Stimulated activated CD4-positive, alpha-beta T cell treated with anti-CD3 and anti-CD28 coated beads, Interleukin-12 subunit alpha, Interleukin-12 subunit beta, amount 100 ng/mL, for 4 hours (primary cell): ENCODE data around the gene TBX15.

Source experiments
- DNase-seq: peaks from one replicate; pipeline ENCODE4 v3.0.0-alpha.2; 2020

Gene TBX15

DNA sequence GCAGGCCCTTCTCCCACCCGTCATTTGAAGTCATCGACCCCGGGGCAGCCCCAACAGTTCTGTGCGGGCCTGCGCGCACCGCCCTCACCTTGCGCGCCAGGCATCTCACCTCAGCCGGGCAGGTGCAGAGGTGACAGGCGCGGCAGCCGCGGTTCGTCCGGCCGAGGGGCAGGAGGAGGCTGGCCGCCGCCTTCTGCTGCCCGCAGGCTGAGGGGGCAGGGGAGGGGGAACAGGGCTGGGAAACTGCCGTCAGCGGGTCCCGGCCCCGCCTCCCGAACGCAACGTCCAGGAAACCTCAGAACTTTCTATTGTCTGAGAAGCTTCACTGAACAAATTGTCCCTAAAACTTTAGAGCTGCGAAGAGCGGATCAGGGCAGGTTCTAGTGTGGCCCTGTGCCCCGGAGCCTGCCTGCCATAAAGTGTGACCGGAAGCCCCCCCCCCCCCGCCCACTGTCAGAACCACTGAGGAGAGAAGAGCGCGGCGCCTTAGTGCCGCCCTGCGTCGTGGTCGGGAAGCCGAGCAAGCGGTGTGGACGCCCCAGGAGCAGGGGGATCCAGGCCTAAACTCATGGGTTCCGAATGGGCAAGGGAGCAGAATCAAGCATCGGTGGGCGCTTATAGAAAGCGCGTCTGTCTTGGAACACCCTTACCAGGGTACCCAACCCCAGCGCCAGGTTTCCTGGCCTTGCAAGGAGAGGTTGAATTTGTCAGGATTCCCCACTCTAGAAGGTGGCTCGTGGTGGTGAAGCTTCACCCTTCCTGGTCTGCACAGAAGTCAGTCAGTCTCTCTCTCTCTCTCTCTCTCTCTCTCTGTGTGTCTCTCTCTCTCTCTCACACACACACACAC, 13.3 kb upstream of the TBX15 start:
- DNase-seq: no peak

DNA sequence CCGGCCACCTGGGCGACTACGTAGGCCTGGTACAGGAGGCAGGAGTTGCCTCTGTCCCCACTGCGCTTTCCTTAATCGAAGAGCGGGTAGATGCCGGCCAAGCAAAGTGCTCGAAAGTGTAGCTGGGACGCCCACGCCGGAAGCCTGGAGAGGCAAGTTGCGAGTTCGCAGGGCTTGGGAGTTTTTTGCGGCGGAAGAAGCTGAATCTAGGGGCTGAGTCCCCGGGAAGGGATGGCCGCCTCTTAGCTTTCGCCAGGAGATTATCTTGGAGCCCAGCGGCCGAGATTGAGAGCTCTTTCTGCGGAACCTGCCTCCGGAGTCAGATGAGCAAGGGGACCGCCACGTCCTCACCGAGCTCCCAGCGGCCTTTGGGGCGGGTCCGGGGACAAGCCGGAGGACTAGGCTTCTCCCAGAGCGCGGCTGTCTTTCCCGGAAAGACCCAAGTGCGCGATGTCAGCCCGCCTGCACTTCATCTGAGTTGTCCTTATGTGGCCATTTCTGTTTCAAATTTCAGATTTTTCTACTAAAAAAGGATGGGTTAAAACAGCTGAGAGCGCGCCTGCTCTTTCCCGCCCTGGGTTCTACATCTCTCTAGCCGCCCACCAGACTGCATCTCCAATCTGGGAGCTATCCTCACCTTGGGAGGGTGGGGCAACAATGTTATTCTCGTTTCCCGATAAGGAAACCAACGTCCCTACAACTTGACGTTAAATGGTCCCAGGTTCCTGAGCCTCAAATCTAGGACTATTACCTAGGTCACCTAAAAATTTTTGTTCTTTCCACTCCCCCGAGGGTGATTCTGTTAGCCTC, 12.4 kb upstream of the TBX15 start:
- DNase-seq: no peak

DNA sequence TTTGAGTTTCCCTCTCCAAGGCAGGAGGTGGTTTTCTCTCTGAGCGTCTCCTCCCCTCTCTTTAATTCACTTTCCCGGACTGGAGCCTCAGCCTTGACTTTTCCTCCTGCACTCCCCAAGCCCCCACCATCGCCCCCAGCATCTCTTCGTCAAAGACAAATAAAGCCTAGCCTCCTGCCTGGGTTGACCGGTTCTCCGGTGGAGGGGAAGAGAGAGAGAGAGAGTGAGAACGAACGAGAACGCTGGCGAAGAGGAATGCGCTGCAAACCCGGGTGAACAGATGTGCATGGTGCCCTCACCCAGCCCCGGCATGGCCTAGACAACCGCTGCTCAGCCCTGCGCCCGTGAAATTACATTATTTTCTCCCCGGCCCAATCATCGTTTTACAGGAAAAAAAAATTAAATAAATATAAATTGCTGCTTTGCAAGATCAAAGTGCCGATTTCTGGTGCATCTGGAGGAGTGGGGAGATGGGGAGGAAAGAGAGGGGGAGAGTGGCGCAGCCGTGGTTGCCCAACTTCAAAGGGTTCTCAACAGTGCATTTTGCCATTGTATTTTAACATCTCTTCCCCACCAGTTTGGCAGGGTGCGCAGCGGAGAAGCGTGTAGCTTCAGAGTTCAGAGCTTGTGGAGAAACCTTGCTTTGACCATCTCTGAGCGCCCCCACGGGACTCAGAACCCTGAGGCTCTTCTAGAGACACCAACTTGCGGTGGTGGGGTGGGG, 11.4 kb upstream of the TBX15 start:
- no peak for DNase-seq

DNA sequence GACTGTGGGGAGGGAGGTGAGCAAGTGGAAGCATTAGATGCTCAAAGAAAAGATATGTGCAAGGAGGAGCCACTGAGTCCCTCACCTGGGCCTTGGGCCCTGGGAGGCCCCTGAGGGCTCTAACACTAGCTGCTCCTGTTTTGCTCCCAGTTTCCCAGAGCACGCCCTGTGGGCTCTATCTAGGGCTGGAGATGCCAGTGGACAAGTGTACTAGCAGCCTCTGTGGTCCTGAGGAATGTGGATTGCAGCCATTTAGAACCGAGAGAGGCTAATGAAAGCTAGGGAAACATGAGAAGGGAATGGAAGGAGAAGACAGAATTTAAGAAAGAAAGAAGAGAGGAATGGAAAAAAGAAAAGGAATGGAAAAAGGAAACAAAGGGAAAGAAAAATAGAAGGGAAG, 10.0 kb upstream of the TBX15 start:
- DNase-seq: no peak

DNA sequence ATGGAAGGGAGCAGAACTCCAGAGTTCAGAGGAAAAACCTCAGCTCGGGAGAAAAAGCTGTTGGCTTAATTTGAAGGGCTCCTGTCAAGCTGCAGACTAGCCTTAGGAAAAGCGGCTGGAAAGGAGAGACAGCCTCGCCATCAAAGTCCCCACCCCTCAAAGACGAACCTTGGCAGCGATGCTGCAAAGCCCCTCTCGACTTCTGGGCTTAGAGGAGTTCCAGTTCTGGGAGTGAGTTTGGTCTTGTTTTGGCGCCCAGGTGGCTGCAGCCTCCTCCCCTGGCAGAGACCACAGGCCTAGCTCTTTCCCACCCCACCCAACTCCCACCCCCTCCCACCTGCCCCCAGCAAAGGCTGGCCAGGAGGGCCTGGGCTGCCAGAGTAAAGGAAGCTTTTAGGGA, 9.1 kb upstream of the TBX15 start:
- DNase-seq: no peak

DNA sequence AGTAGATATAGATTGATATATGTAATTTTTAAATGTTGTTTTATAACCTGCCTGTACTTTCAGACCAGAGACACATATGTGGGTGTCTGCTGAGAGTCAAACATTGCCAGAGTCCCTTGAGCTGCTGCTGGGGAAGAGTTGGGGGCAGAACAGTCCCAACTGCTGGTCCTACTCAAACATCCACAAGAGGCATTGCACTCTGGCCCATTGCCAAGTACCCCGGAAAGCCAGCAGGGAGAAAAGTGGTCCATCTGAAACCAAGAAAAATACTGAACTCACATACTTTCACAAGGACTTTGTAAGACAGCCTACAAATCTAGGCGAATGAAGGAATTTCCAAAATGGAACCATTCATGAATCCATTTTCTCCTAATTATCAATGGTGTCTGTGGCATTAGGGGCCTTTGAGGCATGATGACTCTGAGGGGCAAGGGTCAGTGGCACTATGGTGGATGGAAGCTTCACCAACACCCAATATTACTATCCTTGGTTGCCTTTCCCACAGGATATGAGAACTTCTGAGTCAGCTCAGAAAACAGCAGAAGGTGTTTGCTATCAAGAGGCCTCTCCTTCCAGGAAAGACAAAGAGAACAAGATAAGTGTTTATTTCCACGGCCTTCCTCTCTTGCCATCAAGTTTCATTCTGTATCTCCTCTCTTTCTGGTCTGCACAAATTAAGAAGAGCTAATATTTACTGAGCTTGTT, 7.3 kb upstream of the TBX15 start:
- DNase-seq: no peak

DNA sequence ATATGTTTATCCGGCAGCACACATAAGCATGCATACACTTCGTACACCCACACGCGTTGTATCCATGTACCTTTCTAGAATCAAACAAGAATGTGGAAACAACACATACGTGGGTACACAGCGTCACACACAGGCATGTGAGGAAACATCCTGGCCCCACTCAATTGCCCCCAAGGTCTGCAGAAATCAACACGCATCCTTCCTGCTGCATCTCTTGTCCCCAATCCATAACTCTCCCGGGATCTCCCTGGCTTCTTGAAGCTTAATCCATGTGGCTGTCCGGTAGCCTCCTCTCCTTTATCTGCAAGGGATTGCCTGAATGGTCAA, 5.5 kb upstream of the TBX15 start:
- no peak for DNase-seq

DNA sequence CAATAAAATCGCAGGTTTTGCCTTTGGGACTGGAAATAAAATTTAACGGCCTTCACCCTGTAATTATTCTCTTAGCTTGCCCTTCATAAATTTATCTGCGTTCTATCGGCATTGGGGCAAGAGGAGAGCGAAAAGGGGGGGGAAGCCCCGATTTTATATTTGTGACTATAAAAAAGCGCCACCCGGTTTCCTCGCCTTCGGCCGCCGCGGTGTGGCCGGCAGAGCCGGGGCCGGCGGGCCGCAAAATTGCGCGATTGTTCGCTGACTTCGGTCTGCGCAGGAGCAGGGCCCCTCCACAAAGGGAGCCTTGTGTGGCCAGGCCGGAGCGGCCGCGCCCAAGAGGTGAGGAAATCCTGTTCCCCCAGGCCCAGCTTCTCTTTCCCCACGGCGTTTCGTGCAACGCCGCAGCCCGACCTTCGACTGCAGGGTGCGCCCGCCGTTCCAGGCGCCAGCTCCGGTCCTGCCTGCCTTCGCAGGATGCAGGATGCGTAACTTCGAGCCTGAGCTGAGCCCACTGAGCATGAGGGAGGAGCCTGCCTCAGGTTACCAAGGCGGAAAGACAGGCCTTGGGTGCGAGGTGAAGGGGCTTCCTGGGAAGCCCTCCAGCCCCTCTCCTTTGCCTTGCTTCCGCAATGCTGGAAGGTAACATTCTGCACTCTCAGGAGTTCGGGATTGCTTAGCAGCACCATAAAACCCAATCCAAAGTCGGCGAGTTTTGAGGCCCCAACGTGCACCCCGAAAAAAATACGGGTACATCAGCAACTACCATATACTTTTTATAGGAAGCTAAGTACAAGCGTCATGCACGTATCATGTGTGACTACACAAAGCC, 4.9 kb upstream of the TBX15 start:
- DNase-seq: no peak

DNA sequence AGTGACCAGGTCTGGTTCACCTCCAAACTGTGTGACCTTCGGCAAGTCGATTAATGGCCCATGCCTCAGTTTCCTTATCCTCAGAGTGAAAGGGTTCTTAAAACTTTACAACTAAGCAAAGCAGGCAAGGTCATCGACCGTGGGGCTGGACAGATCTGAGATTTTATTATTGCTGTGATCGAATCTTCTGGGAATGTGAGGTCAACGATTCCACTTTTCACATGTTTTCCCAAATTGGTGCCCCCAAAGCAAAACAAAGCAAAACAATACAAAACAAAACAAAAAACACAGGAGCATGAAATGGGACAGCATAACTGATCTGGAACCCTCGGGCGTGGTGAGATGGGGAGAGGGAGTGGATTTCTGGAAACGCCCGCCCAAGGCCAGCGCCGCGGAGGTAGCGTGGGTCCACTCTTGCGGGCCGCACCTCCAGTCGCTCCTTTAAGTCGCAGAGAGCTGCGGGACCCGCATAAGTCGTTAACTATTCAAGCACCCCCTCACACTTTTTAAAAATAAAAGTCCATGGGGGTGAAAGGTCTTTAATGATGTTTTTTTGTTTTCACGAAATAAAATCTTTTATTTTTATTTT, 4.2 kb upstream of the TBX15 start:
- DNase-seq: no peak

DNA sequence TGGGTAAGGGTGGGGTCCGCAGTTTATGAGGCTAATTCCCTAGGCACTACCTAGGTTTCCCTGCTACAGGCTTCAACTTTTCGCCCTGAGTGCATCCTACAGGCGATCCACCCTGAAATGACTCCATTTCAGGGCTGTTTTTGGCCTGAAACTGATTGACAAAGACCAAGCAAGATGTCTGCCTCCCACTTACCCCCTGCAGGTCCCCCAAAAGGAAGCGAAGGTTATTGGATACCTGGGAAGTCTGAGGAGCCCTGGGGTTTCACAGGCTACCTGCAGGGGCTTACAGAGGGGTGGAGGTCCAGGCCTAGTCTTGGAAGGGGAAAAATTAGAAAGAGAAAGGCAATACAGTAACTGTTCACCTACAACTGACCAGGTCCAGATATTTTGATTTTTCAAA, 3.3 kb upstream of the TBX15 start:
- no peak for DNase-seq

DNA sequence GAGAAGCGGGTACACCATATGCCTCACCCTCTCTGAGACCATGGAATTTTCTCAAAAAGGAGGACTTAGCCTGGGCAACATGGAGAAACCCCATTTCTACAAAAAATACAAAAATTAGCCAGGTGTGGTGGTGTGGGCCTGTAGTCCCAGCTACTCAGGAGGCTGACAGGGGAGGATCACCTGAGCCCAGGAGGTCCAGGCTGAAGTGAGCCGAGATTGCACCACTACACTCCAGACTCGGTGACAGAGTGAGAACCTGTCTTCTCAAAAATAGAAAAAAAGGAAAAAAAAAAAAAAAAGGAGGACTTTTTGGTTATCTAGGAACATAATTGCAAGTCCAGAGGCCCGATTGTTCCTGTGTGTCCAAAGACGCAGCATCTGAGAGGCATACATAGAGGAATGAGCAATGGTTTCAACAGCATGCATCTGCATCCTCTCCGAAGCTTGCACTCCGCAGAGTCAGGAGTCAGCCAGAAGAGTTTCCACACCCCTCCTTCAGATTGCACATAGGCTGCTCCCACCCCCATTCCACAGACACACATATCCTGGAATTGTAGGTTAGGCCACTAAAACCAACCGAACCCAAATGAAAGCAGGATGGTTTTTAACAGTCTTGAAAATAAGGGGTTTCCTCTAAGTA, 2.5 kb upstream of the TBX15 start:
- DNase-seq: no peak

DNA sequence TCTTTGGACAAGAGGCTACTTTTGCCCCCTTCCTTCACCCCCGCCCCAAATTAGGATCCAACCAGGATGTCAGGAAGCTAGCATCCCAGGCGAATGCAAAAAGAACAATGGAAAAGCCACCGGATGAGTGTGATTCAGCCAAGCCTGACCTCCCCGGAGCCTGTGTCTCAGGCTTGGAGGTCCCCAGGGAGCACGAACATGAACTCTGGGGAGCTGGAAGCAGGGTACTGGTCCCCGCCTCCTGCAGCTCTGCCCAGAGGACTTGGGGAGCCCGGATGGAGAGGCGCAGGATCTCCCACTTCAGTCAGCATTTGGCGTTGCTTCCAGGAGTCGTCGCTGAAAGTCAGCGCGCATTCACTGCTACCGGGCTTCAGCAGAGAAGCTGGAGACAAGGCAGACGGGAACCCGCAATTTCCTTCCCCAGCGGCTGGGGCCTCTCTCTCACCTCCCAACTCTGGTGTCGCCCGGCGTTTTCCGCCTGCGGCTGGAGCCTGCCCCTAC, 1.8 kb upstream of the TBX15 start:
- DNase-seq: no peak

DNA sequence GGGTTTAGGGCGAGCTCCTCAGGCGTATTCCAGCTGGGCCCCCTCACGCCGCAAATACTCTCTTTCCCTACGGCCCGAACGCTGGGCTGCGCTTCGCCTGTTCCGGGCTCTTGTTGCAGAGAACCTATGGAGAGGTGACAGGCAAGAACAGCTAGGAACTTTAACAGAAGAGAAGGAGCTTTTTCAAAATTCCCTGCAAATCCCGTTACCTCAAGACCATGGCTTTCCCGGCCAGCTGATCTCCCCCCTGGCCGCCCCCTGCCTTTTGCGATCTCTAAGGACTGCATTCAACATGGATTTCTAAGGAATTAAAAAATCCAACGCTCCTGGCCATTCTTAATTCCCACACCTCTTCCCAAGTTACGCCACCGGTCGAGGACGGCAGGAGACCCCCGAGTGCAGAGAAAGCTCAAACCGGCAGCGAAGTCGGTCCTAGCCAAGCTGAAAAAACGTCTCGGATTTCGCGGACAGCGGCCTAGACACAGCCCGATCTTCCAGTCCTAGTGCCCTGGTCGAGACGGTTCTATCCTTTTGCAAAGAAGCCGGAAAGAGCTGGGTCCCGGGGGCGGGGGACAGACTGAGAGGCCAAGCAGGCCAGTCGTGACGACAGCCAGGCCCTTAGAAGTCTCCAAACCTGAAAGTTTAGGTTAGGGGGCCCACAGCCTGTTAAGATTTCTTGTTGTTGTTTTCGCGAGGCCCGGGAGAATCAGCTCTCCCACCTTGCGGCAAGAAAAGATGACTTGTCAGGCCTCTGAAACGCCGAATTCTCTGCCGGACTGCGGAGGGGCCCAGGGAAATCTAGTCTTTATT, 1.1 kb upstream of the TBX15 start:
- DNase-seq: no peak

DNA sequence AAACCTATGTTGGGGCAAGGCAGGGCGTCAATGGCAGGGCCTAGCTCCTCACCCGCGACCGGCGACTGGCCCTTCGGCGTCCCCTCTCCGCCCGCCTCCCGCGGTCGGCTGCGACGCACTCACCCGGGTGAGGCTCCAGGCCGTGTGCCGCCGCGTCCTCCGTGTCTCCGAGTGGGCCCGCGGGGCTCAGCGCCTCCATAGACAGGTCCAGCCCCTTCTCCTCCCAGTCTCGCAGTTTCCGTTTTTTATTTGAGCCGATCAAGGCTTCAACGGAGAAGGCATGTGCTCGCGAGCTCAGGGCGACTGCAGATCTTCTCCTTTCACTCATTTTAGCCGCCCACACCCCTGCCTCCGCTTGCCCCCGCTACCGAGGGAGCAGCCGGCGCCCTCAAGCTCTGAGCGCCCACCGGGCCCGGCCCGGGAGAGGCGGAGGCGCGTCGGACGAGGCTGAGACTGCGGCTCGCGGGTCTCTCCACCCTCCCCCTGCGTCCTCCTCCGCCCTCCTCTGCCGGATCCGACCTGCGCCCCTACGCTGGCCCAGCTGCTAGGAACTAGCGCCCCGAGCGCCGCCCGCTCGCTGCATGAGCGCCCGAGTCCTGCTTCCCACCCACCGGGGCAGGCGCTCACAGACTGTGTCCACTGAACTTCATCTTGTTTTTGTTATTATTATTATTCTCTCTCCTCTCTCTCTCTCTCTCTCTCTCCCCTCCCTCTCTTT, 516 bp downstream of the TBX15 start:
- DNase-seq: no peak

DNA sequence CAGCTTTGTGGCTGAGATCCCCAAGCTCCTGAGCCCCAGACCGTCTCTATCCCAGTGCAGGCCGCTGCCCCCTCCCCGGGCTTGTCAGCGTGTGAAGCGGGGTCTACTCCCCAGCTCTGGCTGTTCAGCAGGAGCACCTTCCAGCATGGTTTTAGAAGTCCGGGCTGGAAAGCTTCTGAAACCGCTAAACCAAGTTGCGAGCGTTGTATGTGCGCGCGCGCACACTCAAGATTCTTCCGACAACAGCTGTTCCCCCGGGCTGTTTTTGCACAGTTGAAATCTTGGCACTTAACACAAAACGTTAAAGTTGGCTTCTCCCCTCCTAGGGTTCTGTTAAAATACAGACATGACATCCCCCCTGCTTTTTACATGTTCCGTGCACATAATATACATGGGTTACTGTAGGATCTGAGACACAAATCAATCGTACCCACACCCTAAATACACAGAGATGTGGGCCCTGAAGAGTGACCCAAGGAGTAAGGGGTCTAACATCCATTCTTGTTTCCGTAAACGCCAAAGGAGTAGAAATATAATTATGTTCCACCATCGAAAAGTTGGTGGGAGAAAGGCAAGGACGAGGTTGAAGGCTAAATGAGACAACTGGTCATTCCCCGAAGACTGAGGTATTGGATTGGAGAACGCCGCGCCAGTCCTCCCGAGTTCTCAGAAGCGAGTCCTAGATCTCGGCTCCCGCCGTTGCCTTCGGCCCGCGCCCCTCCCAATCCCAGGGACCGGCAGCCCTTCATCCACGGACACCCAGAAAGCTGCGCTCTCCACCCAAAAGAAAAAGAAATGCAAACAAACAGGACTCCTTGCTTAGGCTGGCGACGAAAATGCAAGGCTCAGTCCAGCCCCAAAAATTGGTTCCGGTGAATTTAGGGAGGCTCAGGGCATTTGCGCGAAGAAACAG, 1.3 kb downstream of the TBX15 start:
- no peak for DNase-seq

DNA sequence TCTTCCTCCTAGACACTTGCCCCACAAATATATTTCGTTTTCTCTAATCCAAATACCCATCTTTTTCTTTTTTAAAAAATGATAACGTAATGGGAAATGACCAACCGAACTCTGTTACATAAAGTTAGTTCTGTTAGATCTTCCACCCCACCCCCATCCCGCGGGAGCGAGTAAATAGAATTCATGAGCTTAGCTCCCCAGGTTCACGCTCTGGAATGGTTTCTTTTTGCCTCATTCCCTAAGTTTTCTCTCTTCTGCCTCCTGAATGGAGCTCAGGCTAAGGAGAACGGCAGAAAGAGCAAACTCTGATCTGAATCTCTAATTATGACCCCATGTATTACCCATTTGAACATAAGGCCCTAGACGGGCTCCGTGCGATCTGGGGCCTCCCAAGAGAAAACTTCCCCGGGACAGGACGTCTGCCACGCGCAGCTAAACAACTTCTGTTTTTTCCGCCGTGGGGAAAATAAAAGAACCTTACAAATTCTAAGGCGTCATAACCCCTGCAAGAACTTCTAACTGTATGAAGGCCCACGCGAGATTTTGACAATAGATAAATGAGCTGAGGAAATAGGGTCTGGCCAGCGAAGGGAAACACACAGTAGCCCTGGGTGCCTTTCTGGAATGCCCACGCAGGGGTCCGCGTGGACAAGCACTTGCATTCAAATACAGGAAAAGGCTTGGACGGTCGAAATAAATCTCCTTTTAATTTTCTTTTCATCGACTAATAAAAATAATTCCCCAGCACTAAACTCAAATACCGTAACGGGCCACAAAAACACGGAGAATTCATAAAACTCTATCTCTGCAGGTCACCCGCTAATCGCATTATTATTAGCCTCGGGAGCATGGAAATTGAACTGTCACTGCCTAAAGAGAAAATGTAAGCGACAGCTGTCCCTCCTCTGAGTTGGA, 2.2 kb downstream of the TBX15 start:
- no peak for DNase-seq
